GM20000 (cell line): Measurements from ENCODE around the gene CCDC50.
A peak's percentile ranks its signal among the peaks of the same experiment; 100 is the strongest.

ENCODE experiments used
- DNase-seq: peaks from one replicate; pipeline ENCODE4 v3.0.0; 2012; ENCODE audit warnings: low spot score
- TF ChIP-seq, protein P1 (sequence below): IDR thresholded peaks from 2 replicates; pipeline ENCODE4 v1.5.1; 2012; ENCODE audit warnings: mild to moderate bottlenecking, control low read depth; ENCODE audit errors: extremely low read depth, missing control alignments

CCDC50 gene

GRCh38 chr3:191320316-191320715, 8.9 kb upstream of the CCDC50 start:
- TF ChIP-seq, protein P1, sequence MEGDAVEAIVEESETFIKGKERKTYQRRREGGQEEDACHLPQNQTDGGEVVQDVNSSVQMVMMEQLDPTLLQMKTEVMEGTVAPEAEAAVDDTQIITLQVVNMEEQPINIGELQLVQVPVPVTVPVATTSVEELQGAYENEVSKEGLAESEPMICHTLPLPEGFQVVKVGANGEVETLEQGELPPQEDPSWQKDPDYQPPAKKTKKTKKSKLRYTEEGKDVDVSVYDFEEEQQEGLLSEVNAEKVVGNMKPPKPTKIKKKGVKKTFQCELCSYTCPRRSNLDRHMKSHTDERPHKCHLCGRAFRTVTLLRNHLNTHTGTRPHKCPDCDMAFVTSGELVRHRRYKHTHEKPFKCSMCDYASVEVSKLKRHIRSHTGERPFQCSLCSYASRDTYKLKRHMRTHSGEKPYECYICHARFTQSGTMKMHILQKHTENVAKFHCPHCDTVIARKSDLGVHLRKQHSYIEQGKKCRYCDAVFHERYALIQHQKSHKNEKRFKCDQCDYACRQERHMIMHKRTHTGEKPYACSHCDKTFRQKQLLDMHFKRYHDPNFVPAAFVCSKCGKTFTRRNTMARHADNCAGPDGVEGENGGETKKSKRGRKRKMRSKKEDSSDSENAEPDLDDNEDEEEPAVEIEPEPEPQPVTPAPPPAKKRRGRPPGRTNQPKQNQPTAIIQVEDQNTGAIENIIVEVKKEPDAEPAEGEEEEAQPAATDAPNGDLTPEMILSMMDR, result no peak
- DNase-seq, result no peak

DNA sequence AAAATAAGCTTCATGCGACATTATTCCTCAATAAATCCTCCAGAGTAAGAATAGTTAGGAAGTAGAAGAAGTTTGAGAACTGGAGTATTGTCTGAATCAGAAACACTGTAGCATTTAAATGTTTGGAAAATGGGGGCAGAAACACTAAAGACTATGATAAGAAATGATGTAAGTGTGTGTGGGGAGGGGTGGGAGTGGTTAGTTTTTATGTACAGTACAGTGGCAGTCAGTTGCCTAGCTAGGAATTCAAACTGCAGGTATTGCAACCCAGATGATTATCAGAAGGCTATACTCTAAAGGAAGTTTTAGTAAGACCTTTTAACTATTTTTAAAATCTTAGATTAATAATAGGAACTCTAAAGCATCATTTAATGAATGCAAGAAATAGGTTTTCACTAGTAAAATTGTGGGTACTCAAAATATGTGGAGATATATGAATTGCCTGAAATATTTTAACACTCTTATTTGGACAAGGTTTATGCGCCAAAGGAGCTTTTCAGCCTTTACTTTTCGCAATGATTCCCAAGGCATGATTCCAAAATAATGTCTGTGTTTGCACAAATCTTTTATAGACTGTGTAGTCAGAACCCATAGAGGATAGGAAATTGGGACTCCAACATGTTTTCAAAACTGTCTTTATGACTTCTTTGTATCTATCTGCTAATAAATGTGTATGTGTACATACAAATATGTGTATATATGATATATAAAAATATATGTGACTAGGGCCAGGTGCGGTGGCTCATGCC, 8.0 kb upstream of the CCDC50 start:
- TF ChIP-seq, protein P1, result no peak

DNA sequence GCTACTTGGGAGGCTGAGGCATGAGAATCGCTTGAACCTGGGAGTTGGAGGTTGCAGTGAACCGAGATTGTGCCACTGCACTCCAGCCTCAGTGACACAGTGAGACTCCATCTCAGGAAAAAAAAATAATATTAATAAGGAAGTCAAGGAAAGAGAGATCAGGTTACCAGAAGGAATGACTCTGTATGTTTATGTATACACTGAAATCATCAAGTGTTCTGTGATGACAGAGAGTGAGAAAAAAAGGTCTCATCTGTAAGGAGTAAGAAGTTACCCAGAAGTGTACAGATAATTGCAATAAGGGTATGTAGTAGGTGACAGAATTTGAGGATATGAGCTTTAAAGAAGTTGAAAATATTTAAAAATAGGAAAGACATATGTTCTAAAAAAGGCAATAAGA, 4.3 kb upstream of the CCDC50 start:
- TF ChIP-seq, protein P1, result no peak
- no peak for DNase-seq

More for the DNA sequence above, 8.0 kb upstream of the CCDC50 start:
- no peak for DNase-seq

DNA sequence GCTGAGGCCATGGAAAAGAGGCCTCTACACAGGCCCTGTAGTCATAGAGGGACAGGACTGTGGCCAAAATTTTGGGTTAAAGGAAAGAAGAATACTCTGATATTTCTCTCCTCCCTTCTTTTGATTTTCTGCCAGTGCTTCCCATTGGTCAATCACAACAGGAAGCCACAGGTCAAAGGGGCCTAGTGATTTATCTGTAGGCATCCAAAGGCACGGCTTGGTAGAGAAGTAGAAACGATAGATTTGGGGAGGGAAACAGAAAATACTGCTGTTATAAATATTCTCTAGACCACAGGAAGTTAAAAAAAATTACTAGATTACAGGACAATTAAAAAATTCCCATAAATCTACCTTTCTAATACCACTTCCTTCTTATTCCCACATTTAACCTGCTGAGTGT, 1.7 kb upstream of the CCDC50 start:
- TF ChIP-seq, protein P1, result no peak
- no peak for DNase-seq

- TF ChIP-seq, protein P1, result no peak
- no peak for DNase-seq
These were observed 722 bp upstream of the CCDC50 start for GRCh38 chr3:191328383-191328961.

GRCh38 chr3:191329654-191330529, 698 bp downstream of the CCDC50 start, which contains the start of gene UTS2B:
TSS of gene UTS2B (minus strand) at chr3:191330526. CDS start at chr3:191282189, 48,337 bp downstream.
- DNase-seq, result peak; percentile 42
- TF ChIP-seq, protein P1, result no peak
